ENCODE results near the gene SPDYE8.
"Not testable (repeated sequence)": the region's sequence is repeated elsewhere in the genome, so short reads cannot be mapped to it uniquely, and the experiment has no call there.

The SPDYE8 gene

GRCh38 chr7:73029666-73030065, at the start of gene SPDYE8:
Gene SPDYE8, minus strand, starts transcription at chr7:73029766. Its CDS starts 1,800 bp downstream, at chr7:73027966.
- H3K36me3 Mint-ChIP-seq (ENCODE audit: low read depth); H3K27ac Mint-ChIP-seq; H3K27me3 Mint-ChIP-seq (ENCODE audit: low read depth); H3K9me3 Mint-ChIP-seq; H3K4me3 Mint-ChIP-seq; H3K4me1 Mint-ChIP-seq: not testable (repeated sequence)

DNA sequence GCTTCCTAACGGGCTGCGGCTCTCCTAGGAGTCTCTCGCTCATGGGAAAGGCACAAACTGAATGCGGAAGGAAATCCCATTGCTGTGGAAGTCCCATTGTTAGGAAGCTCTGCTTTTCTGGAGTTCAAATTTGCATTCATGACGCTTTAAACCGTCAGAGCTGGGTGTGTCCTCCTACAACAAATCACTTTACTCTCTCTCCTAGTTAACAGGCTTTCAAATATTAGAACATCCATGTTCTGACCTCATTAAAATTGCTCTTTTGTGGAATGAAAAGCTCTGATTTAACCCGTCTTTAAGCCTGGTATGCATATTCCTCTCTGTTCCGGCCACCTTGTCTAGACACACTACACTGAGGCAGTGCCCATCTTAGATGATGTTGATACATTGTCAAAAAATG, 28.2 kb upstream of the SPDYE8 start, which contains the start of gene SPDYE11:
Gene SPDYE11, minus strand, starts transcription at position 101 of the 400 bp plus-strand sequence. CDS start 1,800 bp downstream, outside the sequence.
- not testable (repeated sequence) for H3K4me3 Mint-ChIP-seq; H3K36me3 Mint-ChIP-seq (ENCODE audit: low read depth); H3K27me3 Mint-ChIP-seq (ENCODE audit: low read depth); H3K27ac Mint-ChIP-seq; H3K9me3 Mint-ChIP-seq; H3K4me1 Mint-ChIP-seq

- not testable (repeated sequence) for H3K27ac Mint-ChIP-seq; H3K4me1 Mint-ChIP-seq; H3K27me3 Mint-ChIP-seq (ENCODE audit: low read depth); H3K36me3 Mint-ChIP-seq (ENCODE audit: low read depth); H3K9me3 Mint-ChIP-seq
- H3K4me3 Mint-ChIP-seq: peak overlapping the region; percentile 48 to 69 (median 56)
Observed at GRCh38 chr7:73006491-73006890, 23.1 kb downstream of the SPDYE8 start.

DNA sequence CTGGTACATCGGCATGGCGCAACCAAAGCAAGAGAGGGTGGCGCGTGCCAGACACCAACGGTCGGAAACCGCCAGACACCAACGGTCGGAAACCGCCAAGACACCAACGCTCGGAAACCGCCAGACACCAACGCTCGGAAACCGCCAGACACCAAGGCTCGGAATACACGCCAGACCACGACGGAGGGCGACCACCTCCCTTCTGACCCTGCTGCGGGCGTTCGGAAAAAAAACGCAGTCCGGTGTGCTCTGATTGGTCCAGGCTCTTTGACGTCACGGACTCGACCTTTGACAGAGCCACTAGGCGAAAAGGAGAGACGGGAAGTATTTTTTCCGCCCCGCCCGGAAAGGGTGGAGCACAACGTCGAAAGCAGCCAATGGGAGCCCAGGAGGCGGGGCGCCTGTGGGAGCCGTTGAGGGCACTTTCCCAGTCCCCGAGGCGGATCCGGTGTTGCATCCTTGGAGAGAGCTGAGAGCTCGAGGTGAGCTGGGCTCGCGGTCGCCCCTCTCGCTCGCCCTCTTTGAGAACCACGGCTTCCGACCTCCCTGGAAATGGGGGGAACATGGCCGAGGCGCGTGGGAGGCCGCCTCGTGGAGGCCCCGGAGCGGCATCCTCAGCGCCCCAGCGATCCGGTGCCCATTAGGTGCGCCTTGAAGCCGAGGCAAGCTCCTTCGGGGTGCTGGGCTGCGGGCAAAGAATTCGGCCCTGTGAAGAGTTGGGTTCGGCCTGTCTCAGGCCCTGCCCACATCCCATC, 23.7 kb downstream of the SPDYE8 start:
- not testable (repeated sequence) for H3K27me3 Mint-ChIP-seq (ENCODE audit: low read depth); H3K9me3 Mint-ChIP-seq; H3K4me1 Mint-ChIP-seq; H3K36me3 Mint-ChIP-seq (ENCODE audit: low read depth)
- peak overlapping the region; percentile 90 to 97 (median 92) for H3K27ac Mint-ChIP-seq
- H3K4me3 Mint-ChIP-seq: peak overlapping the region; percentile 95 to 98 (median 97)

GRCh38 chr7:73005356-73005692, 24.2 kb downstream of the SPDYE8 start:
- peak overlapping the region; percentile 90 to 97 (median 92) for H3K27ac Mint-ChIP-seq
- not testable (repeated sequence) for H3K9me3 Mint-ChIP-seq; H3K27me3 Mint-ChIP-seq (ENCODE audit: low read depth); H3K36me3 Mint-ChIP-seq (ENCODE audit: low read depth); H3K4me1 Mint-ChIP-seq
- peak overlapping the region; percentile 95 to 98 (median 97) for H3K4me3 Mint-ChIP-seq

GRCh38 chr7:72997887-72998468, 31.6 kb downstream of the SPDYE8 start:
- not testable (repeated sequence) for H3K4me1 Mint-ChIP-seq; H3K9me3 Mint-ChIP-seq; H3K36me3 Mint-ChIP-seq (ENCODE audit: low read depth); H3K27me3 Mint-ChIP-seq (ENCODE audit: low read depth); H3K4me3 Mint-ChIP-seq; H3K27ac Mint-ChIP-seq

DNA sequence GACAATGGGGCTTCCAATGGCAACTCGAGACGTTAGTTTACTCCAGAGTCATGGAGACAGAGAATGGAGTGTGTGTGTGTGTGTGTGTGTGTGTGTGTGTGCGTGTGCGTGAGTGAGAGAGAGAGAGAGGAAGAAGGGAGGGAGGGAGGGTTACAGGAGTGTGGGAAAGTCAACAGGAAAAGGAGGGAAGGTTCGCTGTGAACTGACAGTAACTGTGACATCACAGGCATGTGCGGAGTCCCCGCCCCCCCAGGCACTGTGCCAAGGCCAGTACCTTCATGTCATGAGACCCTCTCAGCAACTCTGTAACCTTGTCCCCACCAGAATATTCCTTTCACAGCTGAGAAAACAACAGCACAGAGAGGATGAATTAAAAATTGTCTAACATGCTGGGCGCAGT, 32.1 kb downstream of the SPDYE8 start:
- H3K27ac Mint-ChIP-seq, H3K9me3 Mint-ChIP-seq, H3K4me3 Mint-ChIP-seq: not testable (repeated sequence)

DNA sequence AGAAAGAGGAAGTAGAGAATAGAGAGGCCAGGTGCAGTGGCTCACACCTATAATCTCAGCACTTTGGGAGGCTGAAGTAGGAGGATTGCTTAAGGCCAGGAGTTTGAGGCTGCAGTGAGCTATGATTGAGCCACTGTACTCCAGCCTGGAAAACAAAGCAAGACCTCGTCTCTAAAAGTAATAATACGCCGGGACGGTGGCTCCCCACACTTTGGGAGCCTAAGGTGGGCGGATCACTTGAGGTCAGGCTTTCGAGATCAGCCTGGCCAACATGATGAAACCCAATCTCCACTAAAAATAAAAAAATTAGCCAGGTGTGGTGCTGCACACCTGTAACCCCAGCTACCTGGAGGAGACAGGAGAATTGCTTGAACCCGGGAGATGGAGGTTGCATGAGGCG, 34.1 kb downstream of the SPDYE8 start:
- not testable (repeated sequence) for H3K9me3 Mint-ChIP-seq; H3K4me3 Mint-ChIP-seq; H3K36me3 Mint-ChIP-seq (ENCODE audit: low read depth); H3K4me1 Mint-ChIP-seq; H3K27ac Mint-ChIP-seq; H3K27me3 Mint-ChIP-seq (ENCODE audit: low read depth)

More for the DNA sequence above, 32.1 kb downstream of the SPDYE8 start:
- H3K27me3 Mint-ChIP-seq (ENCODE audit: low read depth); H3K36me3 Mint-ChIP-seq (ENCODE audit: low read depth); H3K4me1 Mint-ChIP-seq: not testable (repeated sequence)

DNA sequence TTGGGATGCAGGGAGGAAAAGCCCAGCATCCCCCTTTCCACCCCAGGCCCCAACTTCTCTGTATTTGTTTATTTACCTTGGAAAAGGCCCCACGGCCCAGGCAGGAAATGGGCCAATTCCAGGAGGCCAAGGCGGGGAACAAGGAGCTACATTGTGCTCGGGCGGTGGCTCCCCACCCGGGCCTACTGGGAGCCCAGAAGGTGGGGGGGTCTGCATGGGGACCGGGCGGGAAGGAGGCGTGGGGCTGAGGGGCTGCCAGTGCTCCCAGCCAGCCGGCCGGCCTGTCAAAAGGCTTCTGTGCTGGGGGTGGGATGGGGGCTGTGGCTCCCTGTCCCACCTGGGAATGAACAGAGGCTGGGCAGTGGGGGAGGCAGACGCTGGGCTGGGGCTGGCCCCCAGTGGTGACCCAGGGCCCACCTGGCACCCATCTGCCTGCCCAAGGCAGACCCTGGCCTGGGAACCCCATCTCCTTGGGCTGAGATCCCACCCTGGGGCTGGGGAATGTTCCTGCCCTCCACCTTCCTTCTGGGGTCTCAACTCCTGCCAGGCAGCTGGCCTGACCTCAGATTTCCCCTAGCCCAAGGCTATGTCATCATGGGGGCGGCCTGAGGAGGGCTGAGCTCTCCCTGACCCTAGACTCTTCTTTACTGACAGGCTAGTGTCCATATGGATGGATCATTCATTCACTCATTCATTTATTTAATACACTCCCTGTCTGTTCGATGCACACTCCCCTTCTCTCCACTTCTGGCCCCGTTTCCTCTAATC, 39.2 kb downstream of the SPDYE8 start:
- H3K9me3 Mint-ChIP-seq; H3K27me3 Mint-ChIP-seq (ENCODE audit: low read depth); H3K4me1 Mint-ChIP-seq; H3K36me3 Mint-ChIP-seq (ENCODE audit: low read depth); H3K27ac Mint-ChIP-seq; H3K4me3 Mint-ChIP-seq: not testable (repeated sequence)

DNA sequence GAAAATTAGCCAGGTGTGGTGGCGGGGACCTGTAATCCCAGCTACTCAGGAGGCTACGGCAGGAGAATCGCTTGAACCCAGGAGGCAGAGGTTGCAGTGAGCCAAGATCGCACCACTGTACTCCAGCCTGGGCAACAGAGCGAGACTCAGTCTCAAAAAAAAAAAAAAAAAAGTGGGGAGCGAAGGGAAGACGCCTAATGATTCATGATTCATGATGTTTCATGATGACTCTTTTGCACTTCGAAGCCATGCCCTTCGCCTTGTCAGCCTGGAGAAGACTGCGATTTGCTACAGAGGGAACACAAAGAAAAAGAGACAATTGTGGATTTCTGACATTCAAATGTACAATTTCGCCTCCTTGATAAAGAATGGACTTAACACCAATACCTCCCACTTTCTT, 47.5 kb downstream of the SPDYE8 start:
- not testable (repeated sequence) for H3K4me3 Mint-ChIP-seq; H3K9me3 Mint-ChIP-seq; H3K27me3 Mint-ChIP-seq (ENCODE audit: low read depth); H3K27ac Mint-ChIP-seq; H3K4me1 Mint-ChIP-seq; H3K36me3 Mint-ChIP-seq (ENCODE audit: low read depth)

GRCh38 chr7:72980382-72980781, 49.2 kb downstream of the SPDYE8 start:
- not testable (repeated sequence) for H3K27me3 Mint-ChIP-seq (ENCODE audit: low read depth); H3K4me1 Mint-ChIP-seq; H3K4me3 Mint-ChIP-seq; H3K9me3 Mint-ChIP-seq; H3K27ac Mint-ChIP-seq; H3K36me3 Mint-ChIP-seq (ENCODE audit: low read depth)

DNA sequence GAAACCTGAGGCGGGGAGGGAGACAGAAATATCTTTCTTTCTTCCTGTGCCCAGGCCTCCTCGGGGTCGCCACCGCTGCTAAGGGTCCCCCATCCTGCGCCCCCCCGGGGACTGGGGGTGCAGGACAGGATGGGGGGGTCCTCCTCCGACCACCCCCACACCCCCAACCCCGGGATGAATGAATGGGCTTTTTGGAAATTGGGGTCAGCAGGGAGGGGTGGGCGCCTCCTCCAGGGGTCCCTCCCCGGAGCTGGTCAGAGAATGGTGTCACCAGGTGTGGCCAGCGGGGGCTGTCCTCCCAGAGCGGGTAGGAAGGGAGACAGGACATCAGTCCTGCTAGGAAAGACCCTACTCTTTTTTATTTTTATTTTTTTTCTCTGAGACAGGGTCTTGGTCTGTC, 53.1 kb downstream of the SPDYE8 start:
- H3K27ac Mint-ChIP-seq; H3K9me3 Mint-ChIP-seq; H3K4me1 Mint-ChIP-seq; H3K27me3 Mint-ChIP-seq (ENCODE audit: low read depth); H3K4me3 Mint-ChIP-seq; H3K36me3 Mint-ChIP-seq (ENCODE audit: low read depth): not testable (repeated sequence)

- not testable (repeated sequence) for H3K27ac Mint-ChIP-seq; H3K27me3 Mint-ChIP-seq (ENCODE audit: low read depth); H3K4me3 Mint-ChIP-seq; H3K4me1 Mint-ChIP-seq; H3K9me3 Mint-ChIP-seq; H3K36me3 Mint-ChIP-seq (ENCODE audit: low read depth)
Observed at GRCh38 chr7:72975656-72976286, 53.8 kb downstream of the SPDYE8 start.

- not testable (repeated sequence) for H3K4me3 Mint-ChIP-seq
Observed at GRCh38 chr7:72974781-72975180, 54.8 kb downstream of the SPDYE8 start.

DNA sequence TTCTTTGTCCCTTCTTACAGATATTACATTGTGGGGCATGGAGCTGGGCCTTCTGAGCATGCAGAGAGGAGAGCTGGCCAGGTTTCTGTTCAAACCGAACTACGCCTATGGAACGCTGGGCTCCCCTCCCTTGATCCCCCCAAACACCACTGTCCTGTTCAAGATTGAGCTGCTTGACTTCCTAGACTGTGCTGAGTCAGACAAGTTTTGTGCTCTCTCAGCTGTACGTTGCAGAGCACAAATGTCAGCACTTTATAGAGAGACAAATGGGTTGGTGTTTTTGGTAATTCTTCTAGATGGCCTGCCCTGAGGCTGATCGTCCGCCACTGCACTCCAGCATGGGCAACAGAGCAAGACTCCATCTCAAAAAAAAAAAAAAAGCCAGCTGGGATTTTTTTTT, 58.1 kb downstream of the SPDYE8 start:
- H3K36me3 Mint-ChIP-seq (ENCODE audit: low read depth); H3K4me1 Mint-ChIP-seq; H3K27me3 Mint-ChIP-seq (ENCODE audit: low read depth); H3K9me3 Mint-ChIP-seq; H3K4me3 Mint-ChIP-seq; H3K27ac Mint-ChIP-seq: not testable (repeated sequence)

More at GRCh38 chr7:72974781-72975180, 54.8 kb downstream of the SPDYE8 start:
- H3K36me3 Mint-ChIP-seq (ENCODE audit: low read depth); H3K9me3 Mint-ChIP-seq; H3K27ac Mint-ChIP-seq; H3K4me1 Mint-ChIP-seq; H3K27me3 Mint-ChIP-seq (ENCODE audit: low read depth): not testable (repeated sequence)

Data from nephron (organoid).